NB4 (cell line): ENCODE results near the gene STX4.

ENCODE experiments used
- DNase-seq: peaks from one replicate; pipeline ENCODE4 v3.0.0; 2010; ENCODE audit warnings: low read depth
- H3K4me3 ChIP-seq: one replicate; pipeline ENCODE4 v1.5.1; 2011; ENCODE audit warnings: mild to moderate bottlenecking, low read depth, low read length, moderate library complexity
- CTCF ChIP-seq: IDR thresholded peaks from one replicate; pipeline ENCODE4 v1.5.1; 2012; ENCODE audit warnings: low read depth, low read length
- MAX ChIP-seq: IDR thresholded peaks from 2 replicates; pipeline ENCODE4 v1.6.1; 2011; ENCODE audit warnings: low read depth, low read length
- MYC ChIP-seq: IDR thresholded peaks from 2 replicates; pipeline ENCODE4 v1.6.1; 2011; ENCODE audit warnings: low read depth, low read length
- POLR2A ChIP-seq: IDR thresholded peaks from 2 replicates; pipeline ENCODE4 v1.6.1; 2011; ENCODE audit warnings: mild to moderate bottlenecking; ENCODE audit not compliant: insufficient read length; ENCODE audit errors: extremely low read depth

The STX4 gene

GRCh38 chr16:31061126-31061812, 27.9 kb downstream of the STX4 start:
- DNase-seq, result no peak
- TF ChIP-seq MYC (no peak), CTCF (no peak), MAX (no peak), POLR2A (no peak)
- no peak overlapping the region for H3K4me3 ChIP-seq

DNA sequence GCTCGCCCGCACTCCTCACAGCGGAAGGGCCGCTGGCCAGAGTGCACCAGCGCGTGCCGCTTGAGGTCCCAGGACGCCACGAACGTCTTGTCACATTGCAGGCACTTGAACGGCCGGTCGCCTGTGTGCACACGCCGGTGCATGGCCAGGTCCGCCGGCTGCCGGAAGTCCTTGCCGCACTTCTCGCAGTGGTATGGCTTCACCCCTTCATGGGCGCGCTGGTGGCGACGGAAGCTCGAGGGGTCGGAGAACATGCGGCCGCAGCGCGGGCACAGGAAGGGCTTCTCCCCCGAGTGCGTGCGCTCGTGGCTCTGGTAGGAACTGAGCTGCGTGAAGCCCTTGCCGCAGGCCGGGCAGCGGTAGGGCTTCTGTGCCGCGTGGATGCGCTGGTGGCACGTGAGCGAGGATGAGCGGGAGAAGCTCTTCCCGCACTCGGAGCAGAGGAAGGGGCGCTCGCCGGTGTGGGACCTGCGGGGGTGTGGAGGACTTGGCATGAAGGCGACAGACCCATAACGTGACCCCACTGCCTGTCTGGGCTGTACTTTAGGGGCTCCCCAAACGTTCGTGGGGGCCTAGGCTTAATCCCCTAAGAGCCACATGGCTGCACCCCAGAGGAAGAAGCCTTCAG, 28.6 kb downstream of the STX4 start:
- no peak for TF ChIP-seq CTCF
- H3K4me3 ChIP-seq, result no peak overlapping the region
- no peak for DNase-seq

- no peak for TF ChIP-seq CTCF
- TF ChIP-seq POLR2A, result no peak
- H3K4me3 ChIP-seq, result no peak overlapping the region
- no peak for DNase-seq
Measured at GRCh38 chr16:31063495-31063842, 30.1 kb downstream of the STX4 start.

GRCh38 chr16:31063843-31064611, 30.7 kb downstream of the STX4 start:
- H3K4me3 ChIP-seq, result no peak overlapping the region
- no peak for DNase-seq
- TF ChIP-seq MYC, result no peak
- TF ChIP-seq MAX, result no peak

DNA sequence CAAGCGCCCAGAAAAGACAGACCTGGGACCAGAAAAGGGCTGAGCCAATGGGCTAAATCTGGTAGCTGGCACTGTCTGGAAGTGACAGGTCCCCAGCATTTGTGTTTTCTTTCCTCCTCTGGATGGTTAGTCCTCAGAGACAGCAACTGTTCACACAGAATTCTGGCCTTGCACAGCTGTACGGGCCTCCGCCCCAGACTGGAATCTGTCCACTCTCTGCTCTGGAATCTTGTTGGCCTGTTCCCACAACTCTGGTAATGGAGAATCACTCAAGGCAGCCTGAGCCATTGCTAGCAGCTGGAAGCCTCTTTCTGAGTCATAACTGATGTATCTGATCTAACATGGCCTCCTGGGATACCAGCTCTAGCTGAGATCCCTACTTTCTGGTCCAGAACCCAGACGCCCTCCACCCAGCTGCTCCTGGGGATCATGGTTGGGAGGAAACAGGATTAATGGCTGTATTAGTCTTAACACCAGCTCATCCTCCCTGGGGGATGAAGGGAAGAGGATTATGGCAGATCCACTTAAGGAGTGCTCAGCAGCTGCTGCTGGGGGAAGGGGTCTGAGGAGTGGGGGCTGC, 31.6 kb downstream of the STX4 start:
- TF ChIP-seq MYC, result no peak
- no peak for TF ChIP-seq MAX
- no peak for TF ChIP-seq POLR2A
- TF ChIP-seq CTCF, result no peak
- DNase-seq, result no peak
- H3K4me3 ChIP-seq, result no peak overlapping the region

DNA sequence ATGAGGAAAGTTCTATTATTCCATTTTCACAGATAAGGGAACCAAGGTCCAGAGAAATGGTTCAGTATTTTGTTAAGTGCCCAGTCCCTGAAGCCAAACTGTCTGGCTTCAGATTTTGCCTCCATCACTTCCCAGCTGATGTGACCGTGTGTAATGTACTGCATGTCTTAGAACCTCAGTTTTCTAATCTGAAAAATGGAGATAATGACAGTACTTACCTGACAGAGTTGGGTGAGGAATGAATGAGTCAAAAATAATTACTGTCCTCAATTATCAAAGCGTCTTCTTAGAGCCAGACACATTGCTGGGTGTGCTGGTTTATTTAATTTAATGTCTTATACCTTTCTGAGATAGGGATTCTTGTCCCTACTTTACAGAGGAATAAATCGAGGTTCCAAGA, 34.0 kb downstream of the STX4 start:
- DNase-seq, result no peak
- H3K4me3 ChIP-seq, result no peak overlapping the region
- TF ChIP-seq POLR2A (no peak), CTCF (no peak), MAX (no peak), MYC (no peak)
